Caco-2 (cell line): ENCODE data around the gene FIBCD1. TPM values are rescaled to one million over a fixed set of nuclear protein-coding genes. Genes with fewer than 3 reads are reported as not detected.

Experiments
- BruUV-seq: library from RNA; stranded (reverse); fragments of 400-500 nt; replicated peaks from 2 replicates; lab custom pipeline; 2021; lab: Mats Ljungman, UMichigan
- CTCF ChIA-PET: fragments of 300-600 bp; sonication (Branson Sonifier 250); formaldehyde crosslinking; loops from one replicate; lab custom pipeline; 2022; ENCODE audit warnings: antibody characterized with exemption; lab: Charles Lee
- POLR2A ChIA-PET: fragments of 300-600 bp; sonication (Branson Sonifier 250); formaldehyde crosslinking; loops from one replicate; lab custom pipeline; 2022; ENCODE audit warnings: antibody characterized with exemption; lab: Charles Lee
- DNase-seq, 2 experiments: peaks; one replicate each; pipeline versions ENCODE4 v3.0.0 to v3.0.0-alpha.2; 2020 to 2022
- H3K27me3 ChIP-seq: replicated peaks from 2 replicates; pipeline ENCODE4 v1.6.0; 2011; ENCODE audit warnings: low read length; ENCODE audit not compliant: control insufficient read depth, insufficient read depth
- H3K36me3 ChIP-seq: 2 replicates; pipeline ENCODE4 v1.5.1; 2011; ENCODE audit warnings: low read length; ENCODE audit not compliant: control insufficient read depth, insufficient read depth
- H3K4me1 ChIP-seq: fragments of 250-450 bp; sonication (Bioruptor Pico); 2 replicates; pipeline ENCODE4 v1.5.1; 2020; ENCODE audit warnings: mild to moderate bottlenecking
- H3K4me3 ChIP-seq: 2 replicates; pipeline ENCODE4 v1.5.1; 2011; ENCODE audit warnings: low read depth, mild to moderate bottlenecking, control low read depth, low read length
- H3K9me3 ChIP-seq: fragments of 250-450 bp; sonication (Bioruptor Pico); 2 replicates; pipeline ENCODE4 v1.5.1; 2020; ENCODE audit warnings: mild to moderate bottlenecking, moderate library complexity
- H3K27ac Mint-ChIP-seq: one replicate; pipeline ENCODE4 v1.8.0; 2022; ENCODE audit warnings: mixed read lengths; ENCODE audit not compliant: unreplicated experiment
- H3K27me3 Mint-ChIP-seq: one replicate; pipeline ENCODE4 v1.8.0; 2022; ENCODE audit warnings: mixed read lengths; ENCODE audit not compliant: insufficient read depth, unreplicated experiment
- H3K36me3 Mint-ChIP-seq: one replicate; pipeline ENCODE4 v1.8.0; 2022; ENCODE audit warnings: mild to moderate bottlenecking, mixed read lengths; ENCODE audit not compliant: insufficient read depth, unreplicated experiment
- H3K4me1 Mint-ChIP-seq: one replicate; pipeline ENCODE4 v1.8.0; 2022; ENCODE audit warnings: low read depth, mixed read lengths; ENCODE audit not compliant: unreplicated experiment
- H3K4me3 Mint-ChIP-seq: one replicate; pipeline ENCODE4 v1.8.0; 2022; ENCODE audit warnings: mild to moderate bottlenecking, moderate library complexity, mixed read lengths; ENCODE audit not compliant: unreplicated experiment
- H3K9me3 Mint-ChIP-seq: one replicate; pipeline ENCODE4 v1.8.0; 2022; ENCODE audit warnings: mixed read lengths; ENCODE audit not compliant: unreplicated experiment
- intact Hi-C: fragments of 100-400 bp; cut with micrococcal nuclease; formaldehyde crosslinking; loops from one replicate; pipeline ENCODE4 v1.10.0; 2022; ENCODE audit not compliant: unreplicated experiment
- total RNA-seq: library from RNA; stranded (reverse); gene quantifications from 2 replicates; pipeline ENCODE4 v1.2.3, GENCODE V29; 2022
- TF ChIP-seq, protein P1 (sequence below), 2 experiments: fragments of 200-600 bp in 1 of 2; IDR thresholded peaks; 1 replicate in 1 of 2; 2 replicates in 1 of 2; pipeline versions ENCODE4 v1.5.1 to v1.8.0; 2011 to 2022; ENCODE audit warnings: antibody characterized with exemption in 1 of 2, control low read depth in 1 of 2, inconsistent platforms in 1 of 2, low read depth in 1 of 2, low read length in 1 of 2, mild to moderate bottlenecking in 1 of 2, moderate library complexity in 1 of 2; ENCODE audit not compliant: insufficient read depth in 1 of 2, severe bottlenecking in 1 of 2, unreplicated experiment in 1 of 2

The FIBCD1 gene
- total RNA-seq, 1 experiment from 2014 or later: not detected

DNA sequence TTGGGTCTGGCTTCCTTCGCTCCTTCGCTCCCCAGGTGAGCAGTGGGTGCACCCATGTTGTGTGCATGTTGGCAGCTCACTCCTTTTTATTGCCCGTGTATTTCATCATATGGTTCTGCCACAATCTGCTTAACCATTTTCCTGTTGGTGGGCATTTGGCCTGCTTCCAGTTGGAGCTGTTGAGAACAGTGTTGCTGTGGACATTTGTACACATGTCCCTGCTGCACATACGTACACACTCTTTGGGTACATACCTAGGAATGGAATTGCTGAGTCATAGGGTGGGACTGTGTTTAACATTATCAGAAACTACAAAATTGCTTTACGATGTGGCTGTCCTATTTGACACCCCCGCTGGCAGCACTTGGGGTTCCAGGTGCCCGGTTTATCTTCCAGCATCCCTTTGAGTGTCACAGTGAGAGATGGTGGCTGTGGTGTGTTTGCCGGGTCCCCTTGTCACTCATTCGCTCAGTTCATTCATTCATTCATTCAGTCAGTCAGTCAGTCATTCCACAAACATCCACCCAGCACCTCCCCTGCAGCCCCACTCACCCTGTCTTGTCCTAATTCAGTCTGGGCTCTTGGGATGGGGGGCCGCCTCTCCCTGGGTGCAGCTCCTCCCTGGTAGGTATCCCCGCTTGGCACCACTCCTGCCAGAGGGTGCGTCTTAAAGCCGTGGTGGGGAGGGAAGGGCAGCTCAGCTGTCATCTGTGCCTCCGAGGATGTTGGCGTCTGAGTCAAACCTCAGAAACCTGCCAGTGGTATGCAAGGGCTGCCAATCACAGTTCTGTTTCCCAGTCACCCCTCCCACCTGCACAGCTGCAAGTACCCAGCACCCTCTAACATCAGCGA, 7.9 kb upstream of the FIBCD1 start:
- no peak for DNase-seq
- H3K4me1 ChIP-seq: no peaks in the 10 kb centered on the region
- H3K27me3 Mint-ChIP-seq: peaks cover 10% of the 10 kb centered on the region
- TF ChIP-seq, protein P1, sequence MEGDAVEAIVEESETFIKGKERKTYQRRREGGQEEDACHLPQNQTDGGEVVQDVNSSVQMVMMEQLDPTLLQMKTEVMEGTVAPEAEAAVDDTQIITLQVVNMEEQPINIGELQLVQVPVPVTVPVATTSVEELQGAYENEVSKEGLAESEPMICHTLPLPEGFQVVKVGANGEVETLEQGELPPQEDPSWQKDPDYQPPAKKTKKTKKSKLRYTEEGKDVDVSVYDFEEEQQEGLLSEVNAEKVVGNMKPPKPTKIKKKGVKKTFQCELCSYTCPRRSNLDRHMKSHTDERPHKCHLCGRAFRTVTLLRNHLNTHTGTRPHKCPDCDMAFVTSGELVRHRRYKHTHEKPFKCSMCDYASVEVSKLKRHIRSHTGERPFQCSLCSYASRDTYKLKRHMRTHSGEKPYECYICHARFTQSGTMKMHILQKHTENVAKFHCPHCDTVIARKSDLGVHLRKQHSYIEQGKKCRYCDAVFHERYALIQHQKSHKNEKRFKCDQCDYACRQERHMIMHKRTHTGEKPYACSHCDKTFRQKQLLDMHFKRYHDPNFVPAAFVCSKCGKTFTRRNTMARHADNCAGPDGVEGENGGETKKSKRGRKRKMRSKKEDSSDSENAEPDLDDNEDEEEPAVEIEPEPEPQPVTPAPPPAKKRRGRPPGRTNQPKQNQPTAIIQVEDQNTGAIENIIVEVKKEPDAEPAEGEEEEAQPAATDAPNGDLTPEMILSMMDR (IDR thresholded peaks at IDR 0.05; ENCODE audit: insufficient read depth in 1 of 2, low read depth in 1 of 2, low read length in 1 of 2, severe bottlenecking in 1 of 2, unreplicated experiment in 1 of 2): no peak
- peaks cover 13% of the 10 kb centered on the region for H3K9me3 Mint-ChIP-seq
- no peak overlapping the region for H3K4me3 ChIP-seq
- no peak overlapping the region for H3K4me3 Mint-ChIP-seq
- H3K27me3 ChIP-seq: no peaks in the 10 kb centered on the region
- CTCF ChIA-PET: interaction anchor here (0.6 kb wide), 1 partner anchor 51 kb away, joined by 3 read pairs; no protein-coding TSS in a partner anchor
- H3K9me3 ChIP-seq: no peaks in the 10 kb centered on the region; the same call in 1 of the 2 replicates
- no TSS peak for BruUV-seq
- no peak overlapping the region for H3K27ac Mint-ChIP-seq
- peaks cover 5% of the 10 kb centered on the region for H3K36me3 Mint-ChIP-seq
- peaks cover 8% of the 10 kb centered on the region for H3K4me1 Mint-ChIP-seq
- POLR2A ChIA-PET: no interaction called here
- no peaks in the 10 kb centered on the region for H3K36me3 ChIP-seq
- intact Hi-C loops: no loop called here

DNA sequence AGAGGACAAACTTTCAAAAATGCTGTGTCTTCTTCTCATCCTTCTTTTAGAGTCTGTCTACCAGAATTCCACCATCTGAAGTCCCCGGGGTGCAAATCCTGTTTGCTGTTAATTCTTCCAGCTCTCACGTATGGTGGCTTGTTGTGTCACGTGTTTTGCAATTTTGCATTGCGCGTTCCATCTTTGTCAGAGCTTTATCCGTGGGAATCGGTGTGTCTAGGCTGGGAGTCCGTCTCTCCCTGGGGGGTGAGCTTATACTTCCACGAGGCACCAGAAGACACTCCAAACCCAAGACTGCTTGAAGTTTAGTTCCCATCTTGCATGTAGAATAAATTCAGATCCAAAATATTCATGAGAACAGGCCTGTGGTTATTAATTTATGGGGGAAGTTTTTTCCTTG, 6.1 kb upstream of the FIBCD1 start:
- no peak overlapping the region for H3K27ac Mint-ChIP-seq
- Histone ChIP-seq H3K36me3 (no peaks in the 10 kb centered on the region), H3K4me3 (no peak overlapping the region), H3K4me1 (0 out of 2 replicates have a peak, but pooled peaks cover 11% of the 10 kb centered on the region), H3K27me3 (no peaks in the 10 kb centered on the region), H3K9me3 (no peaks in the 10 kb centered on the region; the same call in 1 of the 2 replicates)
- H3K36me3 Mint-ChIP-seq: peaks cover 5% of the 10 kb centered on the region
- peaks cover 8% of the 10 kb centered on the region for H3K4me1 Mint-ChIP-seq
- ChIA-PET CTCF (no interaction called here), POLR2A (no interaction called here)
- no TSS peak for BruUV-seq
- no peak for DNase-seq
- peaks cover 15% of the 10 kb centered on the region for H3K27me3 Mint-ChIP-seq
- TF ChIP-seq, protein P1 (IDR thresholded peaks at IDR 0.05; ENCODE audit: insufficient read depth in 1 of 2, low read depth in 1 of 2, low read length in 1 of 2, severe bottlenecking in 1 of 2, unreplicated experiment in 1 of 2): no peak
- intact Hi-C loops: no loop called here
- H3K9me3 Mint-ChIP-seq: peaks cover 4% of the 10 kb centered on the region
- no peak overlapping the region for H3K4me3 Mint-ChIP-seq

DNA sequence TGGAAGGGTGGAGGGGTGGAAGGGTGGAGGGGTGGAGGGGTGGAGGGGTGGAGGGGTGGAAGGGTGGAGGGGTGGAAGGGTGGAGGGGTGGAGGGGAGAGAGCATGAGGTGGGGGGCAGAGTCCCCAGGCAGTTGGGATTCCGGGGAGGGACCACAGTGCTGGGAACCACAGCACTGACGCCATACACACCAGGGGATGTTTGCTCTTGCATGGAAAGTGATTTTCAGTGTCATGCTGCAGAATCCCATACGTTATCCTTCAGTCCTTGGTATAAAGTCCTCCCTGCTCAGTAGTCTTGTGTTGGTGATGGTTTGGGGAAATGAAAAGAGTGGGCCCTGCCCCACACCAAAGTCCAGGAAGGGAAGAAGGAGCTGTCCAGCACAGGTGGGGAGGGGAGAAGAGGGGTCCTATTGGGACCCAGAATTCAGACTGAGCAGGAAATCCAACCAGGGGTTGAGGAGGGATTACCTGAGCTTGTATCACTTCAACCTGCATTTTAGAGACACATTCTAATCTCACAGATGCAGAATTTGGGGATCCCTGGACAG, 5.5 kb upstream of the FIBCD1 start:
- CTCF ChIA-PET: no interaction called here
- Mint-ChIP-seq H3K36me3 (peaks cover 5% of the 10 kb centered on the region), H3K27me3 (peaks cover 15% of the 10 kb centered on the region), H3K4me1 (peaks cover 8% of the 10 kb centered on the region), H3K27ac (no peak overlapping the region), H3K4me3 (no peak overlapping the region), H3K9me3 (no peaks in the 10 kb centered on the region)
- DNase-seq: no peak
- intact Hi-C loops: loop anchor here (5.0 kb wide), 3 partner anchors 103 to 232 kb away; no protein-coding TSS in a partner anchor
- no TSS peak for BruUV-seq
- Histone ChIP-seq H3K4me1 (0 out of 2 replicates have a peak, but pooled peaks cover 12% of the 10 kb centered on the region), H3K27me3 (no peaks in the 10 kb centered on the region), H3K36me3 (no peaks in the 10 kb centered on the region), H3K4me3 (no peak overlapping the region), H3K9me3 (no peaks in the 10 kb centered on the region; the same call in 1 of the 2 replicates)
- POLR2A ChIA-PET: interaction anchor here (0.6 kb wide), 1 partner anchor 66 kb away, joined by 4 read pairs; no protein-coding TSS in a partner anchor
- TF ChIP-seq, protein P1 (IDR thresholded peaks at IDR 0.05; ENCODE audit: insufficient read depth in 1 of 2, low read depth in 1 of 2, low read length in 1 of 2, severe bottlenecking in 1 of 2, unreplicated experiment in 1 of 2): no peak
